ENCODE data around the gene KLHL12.

KLHL12 gene

GRCh38 chr1:202880961-202881460 lies 46.0 kb downstream of the KLHL12 start:
- no peak for DNase-seq (ENCODE audit: low spot score)

GRCh38 chr1:202880062-202880461 lies 47.0 kb downstream of the KLHL12 start:
- DNase-seq (ENCODE audit: low spot score) = no peak

GRCh38 chr1:202879128-202879527 lies 47.9 kb downstream of the KLHL12 start:
- no peak for DNase-seq (ENCODE audit: low spot score)

- DNase-seq (ENCODE audit: low spot score) = no peak
These were observed 54.0 kb downstream of the KLHL12 start for GRCh38 chr1:202873026-202873425.

- no peak for DNase-seq (ENCODE audit: low spot score)
These were observed 55.7 kb downstream of the KLHL12 start for GRCh38 chr1:202871367-202871766.

GRCh38 chr1:202862679-202863560 lies 64.1 kb downstream of the KLHL12 start:
- no peak for DNase-seq (ENCODE audit: low spot score)

- DNase-seq (ENCODE audit: low spot score) = peak; percentile 93
These were observed 65.5 kb downstream of the KLHL12 start for GRCh38 chr1:202861420-202862132.

- no peak for DNase-seq (ENCODE audit: low spot score)
These were observed 66.2 kb downstream of the KLHL12 start for GRCh38 chr1:202860744-202861419.

- DNase-seq (ENCODE audit: low spot score) = no peak
These were observed 68.1 kb downstream of the KLHL12 start for GRCh38 chr1:202858789-202859414.

GRCh38 chr1:202858331-202858730 lies 68.7 kb downstream of the KLHL12 start:
- no peak for DNase-seq (ENCODE audit: low spot score)

- no peak for DNase-seq (ENCODE audit: low spot score)
These were observed 69.9 kb downstream of the KLHL12 start for GRCh38 chr1:202857136-202857610.

- DNase-seq (ENCODE audit: low spot score) = no peak
These were observed 71.0 kb downstream of the KLHL12 start for GRCh38 chr1:202856014-202856413.

GRCh38 chr1:202854787-202855186 lies 72.2 kb downstream of the KLHL12 start:
- no peak for DNase-seq (ENCODE audit: low spot score)

GRCh38 chr1:202852163-202852904 lies 74.7 kb downstream of the KLHL12 start:
- DNase-seq (ENCODE audit: low spot score) = no peak

- DNase-seq (ENCODE audit: low spot score) = no peak
These were observed 76.3 kb downstream of the KLHL12 start for GRCh38 chr1:202850593-202851362.

GRCh38 chr1:202848191-202848542 lies 78.9 kb downstream of the KLHL12 start:
- DNase-seq (ENCODE audit: low spot score) = no peak

- no peak for DNase-seq (ENCODE audit: low spot score)
These were observed 82.1 kb downstream of the KLHL12 start for GRCh38 chr1:202844935-202845334.

GRCh38 chr1:202844259-202844658 lies 82.8 kb downstream of the KLHL12 start:
- DNase-seq (ENCODE audit: low spot score) = no peak

GRCh38 chr1:202843081-202843480 lies 84.0 kb downstream of the KLHL12 start:
- DNase-seq (ENCODE audit: low spot score) = peak; percentile 16

All from globus pallidus (tissue), 1 donor.